SK-N-SH treated with all-trans-retinoic acid at 6 μM for 48 hours (cell line): ENCODE results near the gene INHBC.

Source experiments
- ATAC-seq: fragments of 200-7000 bp; cut with Tn5 transposase; 3 replicates; pipeline ENCODE4 v1.9.1; 2020; ENCODE audit warnings: mild to moderate bottlenecking, moderate library complexity
- ARNTL ChIP-seq: fragments of 450-650 bp; formaldehyde crosslinking; IDR thresholded peaks from 2 replicates; pipeline ENCODE4 v1.5.0; 2020; ENCODE audit warnings: low read depth, mild to moderate bottlenecking, moderate library complexity, borderline replicate concordance
- BACH2 ChIP-seq: fragments of 250-450 bp; sonication (Bioruptor Pico); IDR thresholded peaks from 2 replicates; pipeline ENCODE4 v1.9.0; 2021; ENCODE audit warnings: mild to moderate bottlenecking, borderline replicate concordance
- CSDC2 ChIP-seq: fragments of 250-450 bp; sonication (Bioruptor Pico); IDR thresholded peaks from 2 replicates; pipeline ENCODE4 v1.5.0; 2020; ENCODE audit warnings: mild to moderate bottlenecking, moderate library complexity
- ESRRG ChIP-seq: fragments of 250-450 bp; sonication (Bioruptor Pico); IDR thresholded peaks from 2 replicates; pipeline ENCODE4 v1.6.1; 2021; ENCODE audit warnings: mild to moderate bottlenecking
- GLIS3 ChIP-seq: fragments of 250-450 bp; sonication (Bioruptor Pico); IDR thresholded peaks from 2 replicates; pipeline ENCODE4 v1.5.0; 2020; ENCODE audit warnings: mild to moderate bottlenecking, moderate library complexity
- ISL1 ChIP-seq: fragments of 250-450 bp; sonication (Bioruptor Pico); IDR thresholded peaks from 2 replicates; pipeline ENCODE4 v2.1.2; 2022; ENCODE audit warnings: mild to moderate bottlenecking, moderate library complexity
- OSR1 ChIP-seq: fragments of 250-450 bp; sonication (Bioruptor Pico); IDR thresholded peaks from 2 replicates; pipeline ENCODE4 v1.8.0; 2022; ENCODE audit warnings: moderate library complexity, mild to moderate bottlenecking, inconsistent platforms
- PPARA ChIP-seq: fragments of 250-450 bp; sonication (Bioruptor Pico); IDR thresholded peaks from 2 replicates; pipeline ENCODE4 v1.5.0; 2020; ENCODE audit warnings: mild to moderate bottlenecking, borderline replicate concordance
- RARB ChIP-seq: fragments of 250-450 bp; sonication (Bioruptor Pico); IDR thresholded peaks from 2 replicates; pipeline ENCODE4 v1.8.0; 2021; ENCODE audit warnings: mild to moderate bottlenecking, moderate library complexity
- SNAI2 ChIP-seq: fragments of 250-450 bp; sonication (Bioruptor Pico); IDR thresholded peaks from 2 replicates; pipeline ENCODE4 v1.5.0; 2020; ENCODE audit warnings: mild to moderate bottlenecking, moderate library complexity
- TCF4 ChIP-seq: fragments of 250-450 bp; sonication (Bioruptor Pico); IDR thresholded peaks from 2 replicates; pipeline ENCODE4 v1.8.0; 2021; ENCODE audit warnings: mild to moderate bottlenecking, moderate library complexity, borderline replicate concordance
- TOX ChIP-seq: fragments of 250-450 bp; sonication (Bioruptor Pico); IDR thresholded peaks from 2 replicates; pipeline ENCODE4 v1.8.0; 2021; ENCODE audit warnings: mild to moderate bottlenecking, moderate library complexity, borderline replicate concordance
- ZC3H10 ChIP-seq: fragments of 250-450 bp; sonication (Bioruptor Pico); IDR thresholded peaks from 2 replicates; pipeline ENCODE4 v1.5.1; 2021; ENCODE audit warnings: mild to moderate bottlenecking, moderate library complexity
- ZFP3 ChIP-seq: fragments of 250-450 bp; sonication (Bioruptor Pico); IDR thresholded peaks from 2 replicates; pipeline ENCODE4 v1.5.0; 2020; ENCODE audit warnings: mild to moderate bottlenecking, moderate library complexity
- ZNF565 ChIP-seq: fragments of 450-650 bp; formaldehyde crosslinking; conservative IDR thresholded peaks from 2 replicates; pipeline ENCODE4 v1.5.0; 2020; ENCODE audit warnings: low read depth, mild to moderate bottlenecking, moderate library complexity
- ZNF70 ChIP-seq: fragments of 450-650 bp; formaldehyde crosslinking; IDR thresholded peaks from 2 replicates; pipeline ENCODE4 v1.5.0; 2020; ENCODE audit warnings: mild to moderate bottlenecking, moderate library complexity
- ZNF8 ChIP-seq: fragments of 450-650 bp; formaldehyde crosslinking; IDR thresholded peaks from 2 replicates; pipeline ENCODE4 v1.5.0; 2020; ENCODE audit warnings: mild to moderate bottlenecking, moderate library complexity
- TF ChIP-seq, protein P1 (sequence below): fragments of 250-450 bp; sonication (Bioruptor Pico); IDR thresholded peaks from 2 replicates; pipeline ENCODE4 v1.5.0; 2020; ENCODE audit warnings: mild to moderate bottlenecking, moderate library complexity
- TF ChIP-seq, protein P2 (sequence below): fragments of 250-450 bp; sonication (Bioruptor Pico); IDR thresholded peaks from 2 replicates; pipeline ENCODE4 v1.5.1; 2020; ENCODE audit warnings: low read depth, mild to moderate bottlenecking, moderate library complexity
- TF ChIP-seq, protein P3 (sequence below): fragments of 250-450 bp; sonication (Bioruptor Pico); IDR thresholded peaks from 2 replicates; pipeline ENCODE4 v1.5.1; 2021; ENCODE audit warnings: mild to moderate bottlenecking, moderate library complexity

INHBC gene

DNA sequence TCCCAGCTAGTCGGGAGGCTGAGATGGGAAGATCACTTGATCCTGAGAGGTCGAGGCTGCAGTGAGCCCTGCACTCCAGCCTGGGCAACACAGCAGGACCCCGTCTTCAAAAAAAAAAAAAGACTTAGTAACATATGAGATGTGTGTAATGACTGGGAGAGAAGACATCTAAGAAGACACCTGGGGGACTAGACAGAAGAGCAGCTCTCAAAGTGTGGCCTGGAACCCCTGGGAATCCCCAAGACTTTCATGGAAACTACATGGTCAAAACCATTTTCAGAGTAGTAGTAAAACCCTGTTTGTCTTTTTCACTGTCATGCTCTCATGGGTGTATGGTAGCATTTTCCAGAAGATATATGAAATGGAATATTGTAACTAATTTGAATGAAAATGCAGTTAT lies 49.0 kb upstream of the INHBC start (continued):
- TF ChIP-seq, protein P1, sequence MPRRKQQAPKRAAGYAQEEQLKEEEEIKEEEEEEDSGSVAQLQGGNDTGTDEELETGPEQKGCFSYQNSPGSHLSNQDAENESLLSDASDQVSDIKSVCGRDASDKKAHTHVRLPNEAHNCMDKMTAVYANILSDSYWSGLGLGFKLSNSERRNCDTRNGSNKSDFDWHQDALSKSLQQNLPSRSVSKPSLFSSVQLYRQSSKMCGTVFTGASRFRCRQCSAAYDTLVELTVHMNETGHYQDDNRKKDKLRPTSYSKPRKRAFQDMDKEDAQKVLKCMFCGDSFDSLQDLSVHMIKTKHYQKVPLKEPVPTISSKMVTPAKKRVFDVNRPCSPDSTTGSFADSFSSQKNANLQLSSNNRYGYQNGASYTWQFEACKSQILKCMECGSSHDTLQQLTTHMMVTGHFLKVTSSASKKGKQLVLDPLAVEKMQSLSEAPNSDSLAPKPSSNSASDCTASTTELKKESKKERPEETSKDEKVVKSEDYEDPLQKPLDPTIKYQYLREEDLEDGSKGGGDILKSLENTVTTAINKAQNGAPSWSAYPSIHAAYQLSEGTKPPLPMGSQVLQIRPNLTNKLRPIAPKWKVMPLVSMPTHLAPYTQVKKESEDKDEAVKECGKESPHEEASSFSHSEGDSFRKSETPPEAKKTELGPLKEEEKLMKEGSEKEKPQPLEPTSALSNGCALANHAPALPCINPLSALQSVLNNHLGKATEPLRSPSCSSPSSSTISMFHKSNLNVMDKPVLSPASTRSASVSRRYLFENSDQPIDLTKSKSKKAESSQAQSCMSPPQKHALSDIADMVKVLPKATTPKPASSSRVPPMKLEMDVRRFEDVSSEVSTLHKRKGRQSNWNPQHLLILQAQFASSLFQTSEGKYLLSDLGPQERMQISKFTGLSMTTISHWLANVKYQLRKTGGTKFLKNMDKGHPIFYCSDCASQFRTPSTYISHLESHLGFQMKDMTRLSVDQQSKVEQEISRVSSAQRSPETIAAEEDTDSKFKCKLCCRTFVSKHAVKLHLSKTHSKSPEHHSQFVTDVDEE (CRISPR knock-in tag) = no peak
- TF ChIP-seq RARB (CRISPR knock-in tag) = no peak
- no peak for TF ChIP-seq ZFP3 (CRISPR knock-in tag)
- TF ChIP-seq, all 23 proteins: peak for 0

DNA sequence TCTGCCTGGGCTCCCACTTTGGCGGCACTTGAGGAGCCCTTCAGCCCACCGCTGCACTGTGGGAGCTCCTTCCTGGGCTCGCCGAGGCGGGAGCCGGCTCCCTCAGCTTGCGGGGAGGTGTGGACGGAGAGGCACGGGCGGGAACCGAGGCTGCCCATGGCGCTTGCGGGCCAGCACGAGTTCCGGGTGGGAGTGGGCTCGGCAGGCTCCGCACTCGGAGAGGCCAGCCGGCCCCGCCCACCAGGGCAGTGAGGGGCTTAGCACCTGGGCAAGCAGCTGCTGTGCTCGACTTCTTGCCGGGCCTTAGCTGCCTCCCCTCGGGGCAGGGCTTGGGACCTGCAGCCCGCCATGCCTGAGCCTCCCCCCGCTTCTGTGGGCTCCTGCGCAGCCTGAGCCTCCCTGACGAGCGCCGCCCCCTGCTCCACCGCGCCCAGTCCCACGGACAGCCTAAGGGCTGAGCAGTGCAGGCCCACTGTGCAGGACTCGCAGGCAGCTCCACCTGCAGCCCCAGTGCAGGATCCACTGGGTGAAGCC lies 48.3 kb upstream of the INHBC start:
- no peak for ATAC-seq

DNA sequence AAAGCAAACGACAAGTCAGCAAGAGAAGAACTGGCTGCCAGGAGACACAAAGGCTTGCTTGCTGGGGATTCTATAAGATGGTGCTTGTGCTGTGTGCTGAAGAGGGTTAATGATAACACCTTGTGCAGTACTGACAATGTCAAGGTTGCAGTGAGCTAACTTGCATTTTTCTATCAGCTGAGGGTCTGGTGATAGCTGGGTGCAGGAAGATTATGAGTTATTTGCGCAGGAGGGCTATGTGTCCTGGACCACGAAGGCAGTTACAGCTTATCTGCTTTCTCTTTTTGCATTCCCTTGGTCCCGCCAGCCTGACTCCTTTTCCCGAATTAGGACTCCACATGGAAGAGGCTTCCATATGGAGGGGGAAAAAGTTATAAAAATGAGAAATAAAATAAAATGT lies 46.2 kb upstream of the INHBC start:
- no peak for ATAC-seq
- no peak for TF ChIP-seq ZNF70 (CRISPR knock-in tag)
- no peak for TF ChIP-seq ESRRG (CRISPR knock-in tag)
- TF ChIP-seq TCF4 (CRISPR knock-in tag) = no peak
- TF ChIP-seq PPARA (CRISPR knock-in tag) = no peak

More for the DNA sequence above, 48.3 kb upstream of the INHBC start:
- TF ChIP-seq, protein P2, sequence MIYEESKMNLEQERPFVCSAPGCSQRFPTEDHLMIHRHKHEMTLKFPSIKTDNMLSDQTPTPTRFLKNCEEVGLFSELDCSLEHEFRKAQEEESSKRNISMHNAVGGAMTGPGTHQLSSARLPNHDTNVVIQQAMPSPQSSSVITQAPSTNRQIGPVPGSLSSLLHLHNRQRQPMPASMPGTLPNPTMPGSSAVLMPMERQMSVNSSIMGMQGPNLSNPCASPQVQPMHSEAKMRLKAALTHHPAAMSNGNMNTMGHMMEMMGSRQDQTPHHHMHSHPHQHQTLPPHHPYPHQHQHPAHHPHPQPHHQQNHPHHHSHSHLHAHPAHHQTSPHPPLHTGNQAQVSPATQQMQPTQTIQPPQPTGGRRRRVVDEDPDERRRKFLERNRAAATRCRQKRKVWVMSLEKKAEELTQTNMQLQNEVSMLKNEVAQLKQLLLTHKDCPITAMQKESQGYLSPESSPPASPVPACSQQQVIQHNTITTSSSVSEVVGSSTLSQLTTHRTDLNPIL (CRISPR knock-in tag) = no peak
- no peak for TF ChIP-seq ZNF8 (CRISPR knock-in tag)
- TF ChIP-seq SNAI2 (CRISPR knock-in tag) = no peak
- no peak for TF ChIP-seq ESRRG (CRISPR knock-in tag)
- no peak for TF ChIP-seq ARNTL (CRISPR knock-in tag)
- TF ChIP-seq, protein P3, sequence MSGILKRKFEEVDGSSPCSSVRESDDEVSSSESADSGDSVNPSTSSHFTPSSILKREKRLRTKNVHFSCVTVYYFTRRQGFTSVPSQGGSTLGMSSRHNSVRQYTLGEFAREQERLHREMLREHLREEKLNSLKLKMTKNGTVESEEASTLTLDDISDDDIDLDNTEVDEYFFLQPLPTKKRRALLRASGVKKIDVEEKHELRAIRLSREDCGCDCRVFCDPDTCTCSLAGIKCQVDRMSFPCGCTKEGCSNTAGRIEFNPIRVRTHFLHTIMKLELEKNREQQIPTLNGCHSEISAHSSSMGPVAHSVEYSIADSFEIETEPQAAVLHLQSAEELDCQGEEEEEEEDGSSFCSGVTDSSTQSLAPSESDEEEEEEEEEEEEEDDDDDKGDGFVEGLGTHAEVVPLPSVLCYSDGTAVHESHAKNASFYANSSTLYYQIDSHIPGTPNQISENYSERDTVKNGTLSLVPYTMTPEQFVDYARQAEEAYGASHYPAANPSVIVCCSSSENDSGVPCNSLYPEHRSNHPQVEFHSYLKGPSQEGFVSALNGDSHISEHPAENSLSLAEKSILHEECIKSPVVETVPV = no peak
- no peak for TF ChIP-seq ZNF70 (CRISPR knock-in tag)
- TF ChIP-seq OSR1 (CRISPR knock-in tag) = no peak
- TF ChIP-seq ISL1 (CRISPR knock-in tag) = no peak

DNA sequence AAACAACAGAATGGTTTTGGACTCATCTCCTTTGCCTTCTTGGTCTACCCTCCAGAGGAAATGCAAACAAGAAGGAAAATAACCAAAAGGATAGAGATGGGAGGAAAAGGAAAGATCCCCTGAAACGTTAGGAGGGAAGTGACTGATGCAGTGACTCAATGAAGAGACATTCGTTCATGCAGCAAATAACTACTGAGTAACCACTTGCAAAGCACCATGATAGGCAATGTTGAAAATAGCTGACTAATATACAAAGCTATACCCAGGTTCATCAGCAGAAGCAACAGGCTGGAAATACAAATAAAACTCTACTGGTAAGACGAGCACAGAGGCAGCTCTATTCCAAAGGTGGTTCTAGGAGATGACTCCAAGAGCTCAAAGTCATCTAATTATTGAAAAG lies 45.6 kb upstream of the INHBC start:
- ATAC-seq = peak; percentile 94
- TF ChIP-seq ZNF565 (CRISPR knock-in tag) (no peak), PPARA (CRISPR knock-in tag) (no peak), BACH2 (CRISPR knock-in tag) (no peak), GLIS3 (no peak), ZC3H10 (no peak), ARNTL (CRISPR knock-in tag) (no peak), ZNF8 (CRISPR knock-in tag) (no peak)

DNA sequence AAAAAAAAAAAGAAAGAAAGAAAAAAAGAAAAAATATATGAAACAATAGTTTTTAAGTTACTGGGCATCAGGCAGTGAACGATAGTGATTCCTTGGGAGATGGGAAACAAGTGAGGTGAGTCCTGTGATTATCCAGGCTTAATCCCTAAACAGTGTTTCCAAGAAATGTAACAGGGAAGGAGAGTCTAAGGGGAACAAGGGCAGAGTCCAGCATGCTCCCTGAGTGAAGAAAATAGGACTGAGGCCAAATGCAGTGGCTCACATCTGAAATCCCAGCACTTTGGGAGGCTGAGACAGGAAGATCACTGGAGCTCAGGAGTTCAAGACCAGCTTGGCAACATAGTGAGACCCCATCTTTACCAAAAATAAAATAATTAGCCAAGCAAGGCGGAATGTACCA lies 44.4 kb upstream of the INHBC start:
- ATAC-seq = no peak
- TF ChIP-seq ZC3H10 (no peak), ISL1 (CRISPR knock-in tag) (no peak), TOX (CRISPR knock-in tag) (no peak), ESRRG (CRISPR knock-in tag) (no peak), CSDC2 (no peak), SNAI2 (CRISPR knock-in tag) (no peak)
- TF ChIP-seq, all 23 proteins: peak for 0

DNA sequence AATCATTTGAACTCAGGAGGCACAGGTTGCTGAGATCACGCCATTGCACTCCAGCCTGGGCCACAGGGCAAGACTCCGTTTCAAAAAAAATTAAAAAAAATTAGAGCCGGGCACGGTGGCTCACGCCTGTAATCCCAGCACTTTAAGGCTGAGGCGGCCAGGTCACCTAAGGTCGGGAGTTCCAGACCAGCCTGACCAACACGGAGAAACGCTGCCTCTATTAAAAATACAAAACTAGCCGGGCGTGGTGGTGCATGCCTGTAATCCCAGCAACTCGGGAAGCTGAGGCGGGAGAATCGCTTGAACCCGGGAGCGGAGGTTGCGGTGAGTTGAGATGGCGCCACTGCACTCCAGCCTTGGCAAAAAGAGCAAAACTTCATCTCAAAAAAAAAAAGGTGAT lies 39.5 kb upstream of the INHBC start:
- ATAC-seq = no peak
- TF ChIP-seq ZNF8 (CRISPR knock-in tag) = no peak
- TF ChIP-seq ZNF565 (CRISPR knock-in tag) = no peak
- no peak for TF ChIP-seq ESRRG (CRISPR knock-in tag)
- no peak for TF ChIP-seq GLIS3
